SIG-M5 treated with dmso at 0.1 percent for 504 hours (cell line): ENCODE results near the gene ATP6V0B.
A peak's percentile ranks its signal among the peaks of the same experiment; 100 is the strongest.

Source experiments
- DNase-seq: peaks from one replicate; lab custom pipeline; 2025; ENCODE audit not compliant: unreplicated experiment; lab: John Stamatoyannopoulos, UW

ATP6V0B gene

GRCh38 chr1:43974443-43975248 lies at the start of gene ATP6V0B:
Gene ATP6V0B, plus strand, starts transcription at chr1:43974960. Its CDS starts 81 bp downstream, at chr1:43975041.
- DNase-seq: peak; percentile 92

DNA sequence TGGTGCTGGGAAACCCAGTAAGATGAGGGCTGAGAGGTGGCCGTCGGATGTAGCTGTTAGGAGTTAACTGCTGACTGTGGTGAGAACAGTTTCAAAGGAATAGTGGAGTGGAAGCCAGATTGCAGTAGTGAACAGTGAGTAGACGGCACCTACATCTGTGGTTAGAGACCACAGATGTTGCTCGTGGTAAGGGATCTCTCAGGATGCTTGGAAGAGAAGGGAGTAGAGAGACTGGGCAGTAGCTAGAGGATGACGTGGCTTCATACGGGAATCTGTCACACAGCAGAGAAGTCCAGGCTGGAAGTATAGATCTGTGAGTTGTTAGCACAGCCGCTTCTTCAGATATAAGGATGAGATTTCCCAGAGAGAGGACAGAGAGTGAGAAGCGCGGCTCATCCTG lies 48.9 kb upstream of the ATP6V0B start:
- DNase-seq: no peak

DNA sequence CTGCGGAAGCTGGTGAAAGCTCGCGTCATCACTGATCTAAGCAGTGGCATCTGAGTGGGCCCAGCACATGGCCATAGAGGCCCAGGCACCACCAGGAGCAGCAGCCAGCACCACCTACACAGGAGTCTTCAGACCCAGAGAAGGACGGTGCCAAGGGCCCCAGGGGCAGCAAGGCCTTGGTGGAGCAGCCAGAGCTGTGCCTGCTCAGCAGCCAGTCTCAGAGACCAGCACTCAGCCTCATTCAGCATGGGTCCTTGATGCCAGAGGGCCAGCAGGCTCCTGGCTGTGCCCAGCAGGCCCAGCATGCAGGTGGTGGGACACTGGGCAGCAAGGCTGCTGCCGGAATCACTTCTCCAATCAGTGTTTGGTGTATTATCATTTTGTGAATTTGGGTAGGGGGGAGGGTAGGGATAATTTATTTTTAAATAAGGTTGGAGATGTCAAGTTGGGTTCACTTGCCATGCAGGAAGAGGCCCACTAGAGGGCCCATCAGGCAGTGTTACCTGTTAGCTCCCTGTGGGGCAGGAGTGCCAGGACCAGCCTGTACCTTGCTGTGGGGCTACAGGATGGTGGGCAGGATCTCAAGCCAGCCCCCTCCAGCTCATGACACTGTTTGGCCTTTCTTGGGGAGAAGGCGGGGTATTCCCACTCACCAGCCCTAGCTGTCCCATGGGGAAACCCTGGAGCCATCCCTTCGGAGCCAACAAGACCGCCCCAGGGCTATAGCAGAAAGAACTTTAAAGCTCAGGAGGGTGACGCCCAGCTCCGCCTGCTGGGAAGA lies 44.4 kb upstream of the ATP6V0B start:
- no peak for DNase-seq

GRCh38 chr1:43930949-43931275 lies 43.8 kb upstream of the ATP6V0B start:
- DNase-seq: no peak

DNA sequence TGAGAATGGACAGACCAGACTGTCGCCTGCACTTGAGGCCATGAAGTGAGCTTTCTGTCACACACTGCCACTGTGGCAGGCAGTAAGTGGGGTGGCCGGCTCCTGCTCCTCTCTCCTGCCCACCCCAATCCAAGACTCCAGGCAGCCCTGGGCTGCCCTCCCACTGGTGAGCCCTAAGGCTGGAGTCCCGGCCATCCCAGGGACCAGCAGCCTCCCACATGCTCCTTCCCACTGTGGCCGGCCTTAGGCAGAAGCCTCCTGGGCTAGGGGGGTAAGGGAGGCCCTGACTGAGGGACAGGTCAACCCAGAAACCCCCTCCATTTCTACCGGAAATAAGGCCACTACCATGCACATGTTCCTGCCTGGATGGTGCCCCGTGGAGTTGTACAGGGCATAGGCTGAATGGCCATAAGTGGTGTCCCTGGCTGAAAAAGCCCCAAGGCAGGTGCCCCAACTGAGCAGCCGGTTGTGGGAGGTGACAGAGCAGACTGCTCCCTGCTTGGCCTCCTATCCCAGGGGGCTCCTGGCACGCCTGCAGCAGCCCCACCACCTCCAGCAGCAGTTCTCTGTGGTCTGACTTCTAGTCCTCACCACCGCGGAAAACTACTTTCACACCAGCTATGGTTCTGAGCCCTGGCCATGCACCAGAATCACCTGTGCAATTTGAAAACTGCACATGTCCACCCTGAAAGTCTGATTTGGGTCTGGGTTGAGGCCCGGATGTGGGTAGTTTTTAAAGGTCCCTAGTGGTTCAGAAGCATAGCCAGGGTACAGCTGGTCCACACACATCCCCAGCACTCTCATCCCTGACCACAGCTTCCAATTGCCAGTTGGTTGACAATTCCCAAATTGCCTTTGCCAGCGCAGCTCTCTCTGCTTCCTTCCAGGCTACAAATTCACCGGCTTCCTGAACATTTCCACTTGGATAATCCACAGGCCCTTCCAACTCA lies 42.8 kb upstream of the ATP6V0B start:
- DNase-seq: no peak

GRCh38 chr1:43932786-43933385 lies 41.9 kb upstream of the ATP6V0B start:
- DNase-seq: no peak

- no peak for DNase-seq
These were observed 41.2 kb upstream of the ATP6V0B start, which contains the start of gene ARTN for GRCh38 chr1:43933386-43934100. Gene ARTN, plus strand, starts transcription at chr1:43933801. Its CDS starts 1,856 bp downstream, at chr1:43935657.

- DNase-seq: peak; percentile 53
These were observed 40.4 kb upstream of the ATP6V0B start for GRCh38 chr1:43934101-43934985.

DNA sequence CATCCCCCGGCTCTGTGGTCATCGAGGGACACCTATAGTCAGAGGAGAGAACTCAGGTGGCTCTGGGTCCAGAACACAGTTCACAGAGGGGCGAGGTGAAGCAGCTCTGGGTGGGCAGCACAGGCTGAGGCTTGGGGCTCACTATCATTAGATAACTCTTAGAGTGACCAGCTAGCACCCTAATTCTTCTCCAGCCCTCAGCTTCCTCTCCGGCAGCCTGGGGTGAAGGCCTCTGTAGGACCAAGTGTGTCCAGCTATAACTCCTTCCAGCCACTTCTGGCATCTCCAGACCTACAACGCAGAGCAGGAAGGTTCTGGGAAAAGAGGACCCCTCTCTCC lies 39.8 kb upstream of the ATP6V0B start:
- no peak for DNase-seq

- DNase-seq: no peak
These were observed 38.9 kb upstream of the ATP6V0B start for GRCh38 chr1:43935711-43936427.

GRCh38 chr1:43936431-43937151 lies 38.2 kb upstream of the ATP6V0B start:
- DNase-seq: no peak

DNA sequence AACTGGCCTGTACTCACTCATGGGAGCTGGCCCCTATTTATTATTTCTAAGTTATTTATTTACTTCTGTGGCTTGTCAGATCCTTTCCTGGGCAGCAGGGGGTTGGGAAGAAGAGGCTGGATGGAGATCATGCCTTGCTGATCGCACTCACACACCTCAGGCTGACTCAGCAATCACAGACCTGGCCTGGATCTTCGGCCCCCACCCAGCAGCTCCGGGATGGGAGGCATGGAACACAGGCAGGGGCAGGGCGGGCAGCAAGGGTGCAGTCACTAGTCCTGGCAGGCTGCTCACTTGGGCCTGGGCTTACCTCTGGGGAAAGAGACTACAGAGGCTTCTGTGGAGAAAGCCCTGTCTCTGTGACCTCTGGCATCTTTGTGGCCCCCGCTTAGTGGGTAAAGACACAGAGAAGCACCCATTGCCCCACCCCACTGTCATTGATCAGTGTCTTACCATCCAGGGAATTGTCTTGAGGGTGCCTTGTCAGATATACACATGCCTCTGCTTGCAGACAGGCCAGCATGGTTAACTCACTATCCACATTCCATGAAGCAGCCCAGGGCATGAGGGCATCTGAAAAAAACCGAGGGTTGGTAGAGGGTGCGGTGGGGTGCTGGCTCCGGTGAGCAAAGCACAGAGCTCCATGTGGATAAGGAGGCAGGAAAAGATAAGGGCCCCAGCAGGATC lies 37.4 kb upstream of the ATP6V0B start:
- DNase-seq: no peak

DNA sequence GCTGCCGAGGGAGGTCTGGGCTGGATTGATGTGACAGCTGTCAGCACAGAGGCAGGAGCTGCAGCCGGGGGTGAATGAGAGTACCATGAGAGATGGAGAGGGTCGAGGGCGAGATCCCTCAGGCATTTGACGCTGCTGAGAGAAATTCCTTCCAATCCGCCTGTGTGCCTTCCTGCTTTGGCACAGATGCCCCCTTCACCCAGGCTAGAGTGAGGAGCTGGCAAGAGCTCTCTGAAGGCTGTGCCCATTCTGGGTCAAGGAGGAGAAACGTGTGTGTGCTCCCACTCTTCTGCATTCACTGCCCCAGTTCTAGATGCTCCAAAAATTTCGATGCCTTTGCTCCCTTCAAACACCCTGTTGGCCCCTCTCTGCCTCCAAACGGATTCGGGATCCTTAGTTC lies 36.4 kb upstream of the ATP6V0B start:
- no peak for DNase-seq

- DNase-seq: no peak
These were observed 35.7 kb upstream of the ATP6V0B start for GRCh38 chr1:43938892-43939587.

DNA sequence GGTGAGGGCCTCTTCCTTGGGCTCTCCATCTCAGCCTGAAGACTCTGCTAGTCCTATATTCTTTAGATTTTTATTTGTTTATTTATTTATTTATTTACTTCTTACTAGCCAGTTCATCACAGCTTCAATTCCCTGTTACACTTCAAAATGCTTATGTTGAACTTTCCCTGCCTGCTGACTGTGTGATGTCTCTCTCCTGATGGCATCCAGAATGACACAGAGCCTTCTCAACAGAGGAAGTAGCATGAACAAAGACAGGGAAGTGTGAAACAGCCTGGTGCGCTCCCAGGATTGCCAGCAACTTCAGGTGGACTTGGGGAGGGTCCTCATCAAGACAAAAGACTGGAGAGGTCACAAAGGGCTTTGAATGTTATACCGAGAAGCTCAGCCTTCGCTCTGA lies 32.3 kb upstream of the ATP6V0B start:
- DNase-seq: no peak

DNA sequence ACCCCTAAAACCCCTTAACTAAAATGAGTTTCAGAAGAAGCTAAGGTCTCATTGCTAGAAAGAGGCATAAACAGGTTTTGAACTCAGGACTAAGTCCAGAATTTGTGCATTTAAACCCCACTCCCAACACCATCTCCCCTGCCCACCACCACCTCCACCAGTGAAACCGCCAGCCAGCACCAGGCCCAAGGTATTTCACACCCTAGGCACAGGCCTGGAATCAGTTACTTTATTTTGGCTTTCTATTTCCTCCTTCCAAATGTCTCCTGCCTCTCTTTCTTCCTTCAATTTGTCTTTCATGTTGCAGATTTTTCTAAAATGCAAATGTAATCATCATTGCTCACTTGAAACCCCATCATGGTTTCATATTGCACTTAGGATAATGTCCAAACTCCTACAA lies 29.9 kb upstream of the ATP6V0B start:
- DNase-seq: no peak
